ENCODE data around the gene RBM19.

Gene RBM19

DNA sequence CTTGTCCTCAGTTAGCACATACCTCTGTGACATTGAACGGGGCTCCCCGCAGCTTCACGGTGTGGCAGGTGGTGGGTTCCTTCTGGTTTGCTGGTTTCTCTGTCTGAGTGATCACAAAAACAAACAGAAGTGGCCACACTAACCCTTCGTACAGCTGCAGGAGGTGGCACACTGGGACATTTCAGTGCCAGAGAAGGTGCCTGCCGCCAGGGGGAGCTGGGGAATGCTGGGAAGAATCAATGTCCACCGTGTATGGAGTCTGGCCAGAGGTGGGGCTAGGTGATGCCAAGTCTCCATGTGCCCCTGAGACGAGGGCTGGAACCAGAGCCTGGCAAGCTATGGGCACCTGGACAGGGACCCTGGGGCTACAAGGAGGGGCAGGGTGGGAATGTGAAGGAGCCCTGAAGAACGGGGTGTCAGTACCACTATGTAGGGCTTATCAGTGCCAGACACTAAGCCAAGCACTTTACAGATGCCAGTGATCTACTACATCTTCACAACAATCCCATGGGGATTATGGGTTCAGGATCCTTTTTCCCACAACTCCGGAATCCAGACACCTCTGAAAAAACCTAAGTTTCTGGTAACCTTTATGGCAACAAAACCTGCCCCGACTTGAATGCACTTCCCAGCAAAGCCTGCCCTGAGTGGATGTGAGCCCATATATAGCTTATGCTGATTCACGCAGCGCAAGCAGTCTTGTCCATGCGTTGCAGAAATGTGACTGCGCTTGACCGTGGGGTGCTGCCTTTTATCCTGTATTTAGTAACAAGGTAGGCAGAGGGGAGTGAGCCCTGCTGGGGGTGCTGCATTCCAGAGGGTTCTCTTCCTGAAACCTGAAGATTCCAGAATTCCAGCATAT is 10.8 kb downstream of the RBM19 start:
- FAIRE-seq, result no peak

DNA sequence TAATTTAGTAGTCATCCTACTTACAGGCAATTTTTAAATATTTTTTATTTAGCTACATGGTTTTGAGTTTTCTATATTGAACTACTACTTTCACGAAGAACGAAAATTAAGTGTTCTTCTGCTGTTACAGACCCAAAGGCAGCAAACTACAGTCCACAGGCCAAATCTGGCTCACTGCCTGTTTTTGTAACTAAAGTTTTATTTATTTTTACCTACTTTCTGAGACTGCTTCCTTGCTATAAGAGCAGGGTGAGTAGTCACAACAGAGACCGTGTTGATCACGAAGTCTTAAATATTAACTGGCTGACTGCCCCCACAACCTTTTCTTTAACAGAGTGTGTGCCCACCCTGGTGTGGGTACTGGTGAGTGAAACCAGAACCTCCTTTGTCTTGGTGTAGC is 11.6 kb downstream of the RBM19 start:
- no peak for FAIRE-seq

DNA sequence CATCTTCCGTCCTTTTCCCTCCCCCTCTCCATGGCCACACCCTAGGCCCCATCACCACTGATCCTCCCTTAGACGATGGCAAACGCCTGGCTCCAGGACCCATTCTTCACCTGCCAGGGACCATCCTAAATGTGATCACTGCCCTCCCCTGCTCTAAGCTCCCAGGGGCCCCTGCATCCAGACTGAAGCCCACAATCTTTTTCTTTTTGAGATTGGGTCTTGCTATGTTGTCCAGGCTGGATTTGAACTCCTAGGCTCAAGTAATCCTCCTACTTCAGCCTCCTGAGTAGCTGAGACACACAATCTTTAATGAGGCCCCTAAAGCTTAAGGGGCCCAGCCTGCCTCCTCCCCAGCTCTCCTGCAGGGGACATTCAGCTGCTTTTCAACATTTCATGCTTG is 15.3 kb downstream of the RBM19 start:
- FAIRE-seq, result no peak

DNA sequence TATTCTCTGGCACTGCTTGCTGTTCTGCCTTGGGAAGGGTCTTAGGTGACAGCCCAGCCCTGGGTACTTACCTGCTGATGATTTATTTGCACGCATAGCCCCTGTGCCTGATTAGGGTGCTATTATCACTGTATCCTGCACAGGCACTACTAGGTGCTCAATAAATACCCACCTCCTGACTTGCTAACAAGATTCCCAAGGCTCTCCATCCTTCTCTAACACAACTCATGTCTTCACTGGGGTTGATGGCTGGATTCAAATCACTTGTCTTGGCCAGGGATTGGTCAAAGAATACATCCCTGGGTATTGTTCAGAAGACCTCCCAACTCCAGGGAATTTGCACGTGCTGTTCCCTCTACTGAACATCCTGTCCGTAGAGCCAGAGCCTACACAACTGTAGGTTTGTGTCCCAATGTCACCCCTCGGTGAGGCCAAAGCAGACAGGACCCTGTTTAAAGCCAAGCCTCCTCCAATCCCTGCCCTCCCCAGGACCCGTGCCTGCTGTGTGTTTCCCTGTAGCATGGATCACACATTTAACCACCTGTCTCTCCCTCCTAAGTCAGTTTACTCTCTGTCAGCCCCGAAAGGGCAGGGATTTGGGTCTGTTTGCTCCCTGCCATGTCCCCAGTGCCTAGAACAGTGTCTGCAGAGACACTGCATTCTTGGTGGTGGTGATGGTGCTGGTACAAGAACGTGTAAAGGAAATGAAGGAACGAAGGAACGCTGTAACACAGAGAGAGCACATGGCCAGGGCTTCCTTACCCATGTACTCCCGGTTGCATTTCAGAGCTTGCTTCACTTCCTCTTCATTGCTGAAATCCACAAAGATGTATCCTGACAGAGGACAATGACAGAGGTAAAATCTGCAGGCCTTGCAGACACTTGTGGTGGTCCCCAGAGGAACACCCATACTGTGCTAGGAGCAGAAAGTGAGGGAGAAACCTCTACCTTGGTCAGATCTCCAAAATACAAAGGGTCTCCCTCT is 16.5 kb downstream of the RBM19 start:
- no peak for FAIRE-seq

DNA sequence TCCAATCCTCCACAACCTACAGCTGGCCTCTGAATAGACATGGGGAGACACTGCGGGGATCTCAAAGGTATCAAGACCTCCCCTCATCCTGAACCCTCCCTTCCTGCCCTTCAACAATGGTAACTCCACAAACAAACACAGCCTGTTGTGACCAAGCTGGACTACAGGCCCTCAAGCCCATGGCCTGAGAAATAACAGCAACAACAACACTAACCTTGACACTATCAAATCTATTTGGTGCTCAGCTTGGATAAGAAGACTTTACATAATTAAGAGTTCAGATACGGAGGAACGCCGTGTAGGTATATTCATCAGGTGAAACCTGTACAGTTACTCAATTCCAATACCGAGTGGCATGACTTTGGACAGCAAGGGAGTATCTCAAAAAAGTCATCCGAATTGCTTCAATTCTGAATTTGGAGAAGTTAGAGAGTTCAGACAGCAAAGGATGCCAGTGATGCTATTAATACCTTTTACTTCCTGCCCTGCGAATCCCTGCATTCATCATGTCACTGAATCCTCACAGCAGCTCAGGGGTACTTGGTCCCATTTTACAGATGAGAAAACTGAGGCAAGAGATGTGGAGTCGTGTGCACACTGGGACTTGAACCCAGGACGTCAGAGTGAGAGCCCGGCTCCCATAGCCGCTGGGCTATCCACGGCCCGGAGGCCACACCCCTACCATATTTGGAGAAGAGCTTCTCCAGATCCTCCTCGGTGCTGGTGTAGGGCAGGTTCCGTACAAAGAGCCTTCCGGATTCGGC is 17.8 kb downstream of the RBM19 start:
- no peak for FAIRE-seq

DNA sequence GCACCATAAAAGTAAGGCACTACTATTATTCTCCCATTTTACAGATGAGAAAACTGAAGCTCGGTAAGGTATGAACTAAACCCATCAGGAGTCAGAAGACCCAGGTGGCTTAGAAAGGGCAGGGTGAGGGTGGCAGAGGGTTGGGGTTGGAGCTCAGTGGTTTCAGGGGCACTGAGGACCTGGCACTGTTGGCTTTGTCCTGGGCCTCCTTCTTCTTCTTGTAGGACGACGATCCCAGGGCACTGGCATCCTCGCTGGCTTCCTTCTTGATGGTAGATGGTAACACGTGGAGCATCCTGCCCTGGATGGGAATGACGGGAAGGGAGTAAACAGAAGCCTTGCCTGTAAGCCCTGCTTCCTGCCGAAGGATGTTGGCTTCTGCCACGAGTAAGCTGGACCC is 19.9 kb downstream of the RBM19 start:
- FAIRE-seq, result no peak

DNA sequence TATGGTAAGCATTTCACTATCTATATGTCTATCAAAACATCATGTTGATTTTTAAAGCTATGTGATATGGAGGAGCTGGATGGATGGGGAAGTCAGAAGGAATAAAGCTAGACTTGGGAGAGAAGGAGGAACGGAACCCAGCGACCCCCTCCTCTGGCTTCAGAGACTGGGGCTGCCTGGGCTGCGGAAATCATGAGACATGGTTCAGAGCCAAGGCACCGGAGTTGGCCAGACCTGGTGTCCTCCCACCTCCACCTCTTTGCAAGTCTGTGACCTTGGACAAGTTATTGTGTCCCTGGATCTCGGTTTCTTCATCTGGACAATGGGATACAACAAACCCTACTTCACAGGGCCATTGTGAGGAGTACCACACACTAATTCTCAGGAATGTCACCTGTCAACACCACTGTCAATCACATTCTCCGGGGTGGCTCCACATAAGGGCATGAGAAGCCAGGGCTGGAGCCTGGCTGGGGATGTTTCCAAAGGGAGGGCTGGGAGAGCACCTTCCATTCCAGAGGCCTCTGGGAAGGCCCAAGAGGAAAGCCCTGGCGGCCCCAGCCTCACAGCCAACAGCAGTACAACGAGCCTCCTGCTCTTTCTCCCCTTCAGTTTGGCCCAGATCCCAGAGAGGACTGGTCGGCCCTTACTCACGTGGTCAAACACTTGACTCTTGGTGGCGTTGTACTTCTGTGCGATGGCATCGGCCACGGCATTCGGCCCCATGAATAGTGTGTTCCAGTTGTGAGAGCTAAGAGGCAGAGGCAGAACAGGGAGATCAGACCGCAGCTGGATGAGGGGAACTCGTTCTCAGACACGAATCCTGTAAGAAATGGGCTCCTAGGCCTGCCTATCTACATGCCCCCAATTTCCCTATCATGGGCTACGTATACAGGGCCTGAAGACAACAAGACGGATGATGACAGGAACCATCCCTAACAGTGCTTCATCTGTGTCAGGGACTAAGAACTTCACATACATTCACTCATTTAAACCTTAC is 20.7 kb downstream of the RBM19 start:
- FAIRE-seq, result no peak

DNA sequence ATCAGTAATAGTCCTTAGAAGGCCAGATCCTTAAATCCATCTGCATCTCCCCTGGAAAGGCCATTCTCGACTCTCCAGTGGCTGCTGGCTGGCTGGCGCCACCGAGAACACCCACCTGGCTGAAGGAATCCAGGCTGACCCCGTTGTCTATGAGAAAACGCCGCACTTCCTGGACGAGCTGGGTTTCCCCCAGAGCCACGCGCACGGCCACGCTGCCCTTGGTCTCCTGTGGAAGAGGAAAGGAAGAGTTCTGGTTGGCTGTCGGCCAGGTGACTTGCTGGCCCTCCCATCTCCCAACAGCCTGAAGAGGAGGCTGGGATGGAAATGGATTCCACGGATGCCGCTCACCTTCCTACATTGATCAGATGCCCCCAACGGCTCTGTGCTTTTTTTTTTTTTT is 23.9 kb downstream of the RBM19 start:
- no peak for FAIRE-seq

DNA sequence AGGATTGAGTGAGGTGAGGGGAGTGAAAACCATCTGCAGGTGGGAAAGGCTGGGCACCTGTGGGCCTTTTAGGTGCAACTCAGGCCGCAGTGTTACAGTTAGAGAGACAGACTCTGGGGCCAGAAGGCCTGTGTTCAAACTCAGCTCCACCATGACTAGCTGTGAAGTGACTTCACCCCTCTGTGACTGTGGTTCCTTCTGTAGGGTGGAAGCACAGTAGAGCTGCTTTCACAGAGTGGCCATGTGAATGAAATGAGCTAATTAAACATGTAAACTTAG is 25.0 kb downstream of the RBM19 start:
- FAIRE-seq, result no peak

DNA sequence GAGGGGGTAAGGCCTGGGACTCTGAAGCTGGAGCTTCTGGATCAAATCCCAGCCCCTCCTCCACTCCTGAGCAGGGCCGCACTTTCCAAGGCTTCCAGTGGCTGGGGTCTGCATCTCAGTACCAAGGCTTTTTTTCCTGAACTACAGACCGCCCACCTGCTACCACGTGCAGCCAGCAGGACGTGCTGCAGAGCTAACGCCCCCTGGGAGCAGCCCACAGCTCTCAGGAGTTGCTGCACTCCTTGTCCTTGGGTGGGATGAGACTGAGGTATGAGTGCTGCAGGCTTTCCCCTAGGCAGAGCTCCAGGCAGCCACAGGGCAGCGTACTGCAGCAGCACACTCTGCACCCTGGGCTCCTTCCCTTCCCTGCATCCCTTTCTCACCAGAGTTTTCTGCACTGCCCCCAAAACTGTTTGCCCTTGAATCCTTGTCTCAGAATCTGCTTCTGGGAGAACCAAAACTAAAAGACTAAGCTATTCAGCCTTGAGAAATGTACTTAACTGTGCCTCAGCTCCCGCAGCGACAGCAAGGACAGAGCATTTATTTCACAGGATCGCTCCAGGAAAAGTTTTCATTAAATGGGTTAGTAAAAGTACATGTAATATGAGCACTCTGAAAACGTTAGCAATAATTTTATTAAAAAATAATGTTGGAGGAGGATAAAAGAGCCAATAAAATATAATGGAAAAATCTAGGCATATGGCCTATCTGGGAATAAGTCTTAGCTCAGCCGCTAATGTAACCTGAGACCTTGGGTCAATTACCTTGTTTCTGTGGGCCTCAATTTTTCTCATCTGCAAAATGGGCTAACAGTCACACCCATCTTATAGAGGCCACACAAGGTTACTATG is 25.5 kb downstream of the RBM19 start:
- no peak for FAIRE-seq

DNA sequence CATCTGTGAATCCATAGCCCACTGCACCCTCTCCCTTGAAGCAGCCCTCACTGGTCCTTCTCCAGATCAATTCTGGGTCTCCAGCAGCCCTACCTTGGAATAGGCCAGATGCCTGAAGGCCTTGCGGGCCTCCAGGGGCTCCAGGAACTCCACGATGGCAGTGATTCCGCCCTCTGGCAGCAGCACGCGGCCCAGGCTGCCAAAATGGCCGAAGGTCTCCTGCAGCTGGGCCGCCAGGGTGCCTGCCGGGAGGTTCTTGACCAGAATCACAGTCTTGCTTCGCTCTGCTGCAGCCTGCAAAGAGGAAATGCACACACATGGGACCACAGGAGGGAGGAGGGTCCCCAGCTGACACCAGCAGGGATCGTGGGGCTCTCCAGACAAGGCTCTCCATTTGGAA is 26.3 kb downstream of the RBM19 start:
- no peak for FAIRE-seq

DNA sequence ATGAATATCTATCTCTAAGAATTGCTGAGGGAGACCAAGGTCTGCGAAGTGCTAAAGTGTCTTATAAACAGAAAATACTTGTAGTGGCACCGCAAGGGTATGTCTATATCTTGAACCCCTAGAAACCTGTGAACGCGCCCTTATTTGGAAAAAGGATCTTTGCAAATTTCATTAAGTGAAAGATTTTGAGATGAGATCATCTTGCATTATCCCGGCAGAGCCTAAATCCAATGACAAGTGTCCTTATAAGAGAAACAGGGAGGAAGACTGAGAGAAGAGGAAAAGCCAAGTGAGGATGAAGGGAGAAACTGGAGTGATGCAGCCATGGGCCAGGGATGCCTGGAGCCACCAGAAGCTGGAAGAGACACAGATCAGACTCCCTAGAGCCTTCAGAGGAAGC is 27.7 kb downstream of the RBM19 start:
- no peak for FAIRE-seq

DNA sequence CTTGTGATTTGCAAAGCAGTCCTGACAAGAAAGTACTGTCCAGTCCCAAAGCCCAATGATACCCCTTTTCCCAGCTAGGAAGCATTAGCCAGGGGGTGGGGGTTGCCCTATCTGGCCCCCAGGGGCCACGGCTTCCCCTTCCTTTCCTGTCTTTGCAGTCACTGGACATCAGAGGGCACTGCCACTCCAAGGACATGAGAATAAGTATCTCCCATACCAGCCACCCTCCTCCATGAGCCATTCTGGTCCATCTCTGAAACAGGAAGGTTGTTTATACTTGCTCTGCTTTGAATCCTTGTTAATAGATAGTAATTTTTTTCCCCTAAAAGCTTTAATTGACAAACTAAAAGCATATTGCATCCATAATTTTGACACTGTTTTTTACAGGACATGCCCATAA is 29.7 kb downstream of the RBM19 start:
- no peak for FAIRE-seq

DNA sequence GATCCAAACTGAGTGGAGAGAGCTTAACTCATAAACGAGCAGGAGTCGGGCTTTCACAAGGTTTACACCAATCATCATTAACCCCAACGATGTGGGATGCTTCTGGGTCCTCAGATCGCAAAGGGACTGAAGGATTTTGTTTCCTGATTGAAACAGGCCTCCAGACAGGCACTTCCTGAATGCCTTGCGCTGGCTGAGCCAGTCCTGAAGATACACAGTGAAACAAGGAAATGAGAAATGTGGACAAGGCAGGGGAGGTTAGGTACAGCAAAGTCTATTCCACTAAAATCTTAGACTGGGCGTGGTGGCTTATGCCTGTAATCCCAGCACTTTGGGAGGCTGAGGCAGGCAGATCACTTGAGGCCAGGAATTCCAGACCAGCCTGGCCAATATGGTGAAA is 30.7 kb downstream of the RBM19 start:
- FAIRE-seq, result no peak

DNA sequence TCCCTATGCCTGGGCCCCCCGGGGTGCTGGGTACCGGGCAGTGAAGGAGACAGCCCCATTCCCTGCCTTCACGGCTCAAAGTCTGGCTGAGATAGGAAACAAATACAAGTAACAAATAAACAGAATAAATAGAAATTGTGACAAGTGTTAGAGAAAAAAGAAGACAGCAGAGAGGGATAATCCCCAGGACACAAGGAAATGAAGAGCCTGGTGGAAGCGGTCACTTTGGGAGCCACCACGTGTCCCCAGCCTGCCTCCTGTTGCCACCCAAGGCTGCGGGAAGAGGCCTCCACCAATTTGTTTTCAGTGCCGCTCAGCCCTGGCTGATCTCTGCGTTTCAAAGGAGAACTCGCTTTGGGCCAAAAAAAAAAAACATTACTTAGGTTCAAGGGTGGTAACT is 31.2 kb downstream of the RBM19 start:
- FAIRE-seq, result no peak

DNA sequence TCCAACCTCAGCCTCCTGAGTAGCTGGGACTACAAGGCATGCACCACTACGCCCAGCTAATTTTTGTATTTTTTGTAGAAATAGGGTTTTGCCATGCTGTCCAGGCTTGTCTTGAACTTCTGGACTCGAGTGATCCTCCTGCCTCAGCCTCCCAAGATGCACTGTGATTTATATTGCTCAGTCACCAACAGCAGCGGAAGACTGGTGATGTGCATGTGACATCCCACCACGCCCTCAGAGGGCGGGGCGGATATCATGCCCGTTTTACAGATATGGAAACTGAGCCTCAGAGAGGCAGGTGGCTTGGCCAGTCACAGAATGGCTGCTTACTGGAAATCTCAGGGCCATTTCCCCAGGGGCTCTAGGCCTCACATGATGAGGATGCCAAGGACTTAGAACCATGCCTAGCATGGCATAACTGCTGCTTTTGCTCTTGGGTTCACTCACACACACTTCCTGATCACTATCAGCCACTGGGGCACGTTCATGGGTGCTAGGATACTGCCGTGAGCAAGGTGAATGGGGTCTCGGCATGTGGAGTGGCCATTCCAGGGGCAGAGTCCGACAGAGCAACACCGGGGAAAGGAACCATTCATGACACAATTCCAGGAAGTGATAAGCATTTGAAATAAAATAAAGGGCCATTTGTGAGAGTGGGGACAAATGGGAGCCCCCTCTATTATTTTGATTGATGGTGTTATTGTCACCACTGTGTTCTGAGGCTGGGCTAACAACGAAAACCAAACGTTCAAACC is 31.9 kb downstream of the RBM19 start:
- FAIRE-seq, result no peak

DNA sequence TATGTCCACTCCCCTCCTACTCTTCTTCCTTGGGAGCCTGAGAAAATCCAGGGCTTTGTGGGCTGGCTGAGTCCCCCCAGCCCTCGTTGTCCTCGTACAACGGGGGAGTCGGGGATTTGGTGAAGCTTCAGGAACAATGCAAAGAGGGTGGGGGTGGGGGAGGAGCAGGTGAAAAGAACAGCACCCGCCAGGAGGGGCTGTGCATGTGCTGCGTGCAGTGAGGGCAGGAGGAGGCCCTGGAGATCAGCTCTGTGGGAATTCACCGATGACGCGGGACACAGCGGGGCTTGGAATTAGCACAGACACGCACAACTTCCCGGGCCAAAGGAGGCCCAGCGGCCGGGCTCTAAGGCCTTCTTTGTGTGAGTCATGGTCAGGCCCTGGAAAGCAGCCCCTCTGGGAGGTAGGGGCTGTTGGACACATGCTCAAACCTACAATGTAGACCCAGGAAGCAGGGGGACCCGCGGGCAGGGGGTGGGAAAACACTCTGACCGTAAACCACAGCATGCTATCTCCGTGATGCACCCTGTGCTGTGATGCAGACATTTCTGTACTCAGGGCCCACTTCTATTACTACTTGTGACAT is 32.8 kb downstream of the RBM19 start:
- FAIRE-seq, result no peak

DNA sequence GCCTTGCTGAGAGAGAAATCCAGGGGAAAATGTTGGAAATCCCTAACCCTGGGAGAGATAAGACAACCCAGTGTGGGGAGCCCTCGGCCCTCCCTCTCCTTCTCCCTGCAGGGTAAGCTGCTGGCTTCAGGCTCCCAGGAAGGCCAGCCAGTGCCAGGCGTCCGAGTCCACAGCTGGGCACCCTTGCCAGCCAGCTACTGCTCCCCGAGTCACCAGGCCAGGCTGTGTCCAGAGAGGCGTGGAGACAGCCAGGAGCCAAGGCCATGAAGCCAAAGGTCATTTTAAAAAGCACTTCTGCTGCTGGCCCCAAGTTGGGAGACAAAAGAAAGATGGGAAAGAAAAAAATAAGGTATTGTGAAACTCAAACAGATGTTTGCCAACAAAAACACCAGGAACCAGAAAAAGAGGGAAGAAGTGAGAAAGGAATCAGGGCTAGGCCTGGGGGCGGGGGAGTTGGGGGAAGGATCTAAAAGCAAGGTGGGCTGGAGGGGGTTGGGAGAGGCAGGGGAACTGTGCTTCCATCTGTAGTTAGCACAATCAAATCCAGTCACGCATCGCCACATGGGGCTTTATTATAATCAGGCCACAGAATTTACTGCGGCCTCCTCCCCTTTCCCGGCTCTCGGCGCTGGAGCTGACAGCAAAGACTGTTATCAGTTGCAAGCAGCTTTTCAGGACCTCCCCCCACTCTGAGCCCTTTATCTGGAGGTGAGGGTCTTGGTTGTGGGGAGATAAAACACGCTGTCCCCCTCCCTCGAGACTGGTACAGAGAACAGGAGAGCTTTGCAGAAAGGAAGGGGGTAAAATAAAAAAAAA is 33.5 kb downstream of the RBM19 start:
- no peak for FAIRE-seq

DNA sequence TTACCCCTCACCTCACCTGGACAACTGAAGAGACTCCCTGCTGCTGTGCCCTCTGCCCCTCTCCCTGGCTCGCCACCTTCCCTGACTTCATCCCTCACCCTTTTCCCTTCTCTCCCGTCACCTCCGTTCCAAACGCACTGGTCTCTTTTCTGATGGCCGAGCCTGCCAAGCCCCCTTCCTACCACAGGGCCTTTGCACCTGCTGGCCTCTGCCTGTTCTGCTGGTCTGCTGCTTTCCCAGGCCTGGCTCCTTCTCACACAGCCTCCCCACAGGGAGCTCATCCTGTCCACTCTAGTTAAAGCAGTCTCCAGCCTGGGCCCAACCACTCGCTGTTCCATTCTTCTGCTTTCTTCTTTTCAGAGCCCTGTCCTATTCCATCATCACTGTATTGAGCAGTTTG is 34.6 kb downstream of the RBM19 start:
- FAIRE-seq, result no peak

Measured in endometrium (tissue), 2 donors.